K562 (cell line): ENCODE data around the gene KHDC1. TPM values are rescaled to one million over a fixed set of nuclear protein-coding genes. Genes with fewer than 3 reads are reported as not detected.
A peak's percentile ranks its signal among the peaks of the same experiment; 100 is the strongest.

ENCODE experiments used
- ATAC-seq: fragments of 200-7000 bp; cut with Tn5 transposase; 3 replicates; pipeline ENCODE4 v1.9.1; 2020; ENCODE audit warnings: moderate library complexity
- BruUV-seq: library from RNA; stranded (reverse); fragments of 400-500 nt; replicated peaks from 2 replicates; lab custom pipeline; 2021; lab: Mats Ljungman, UMichigan
- CTCF ChIA-PET: fragments of 300-600 bp; formaldehyde crosslinking; extraction: SDS; loops from one replicate; lab custom pipeline; 2021; ENCODE audit warnings: low intra/inter-chr PET ratio; lab: Yijun Ruan, JAX
- POLR2A ChIA-PET: fragments of 300-600, 350-650 bp; sonication (Branson Sonifier 250); formaldehyde crosslinking; extraction: SDS; loops from one replicate; lab custom pipeline; 2021; ENCODE audit warnings: antibody characterized with exemption, inconsistent platforms; lab: Yijun Ruan, JAX
- DNase-seq, 4 experiments: peaks; one replicate each; pipeline versions ENCODE4 v3.0.0 to v3.0.0-alpha.2; 2011 to 2018; ENCODE audit warnings: low spot score in 3 of 4, mixed read lengths in 3 of 4; ENCODE audit errors: extremely low read depth in 1 of 4
- FAIRE-seq: peaks from 2 replicates; lab custom pipeline; 2011; peaks lifted over from hg19 to GRCh38; lab: Jason Lieb, UNC
- H2AFZ ChIP-seq: 2 replicates; pipeline ENCODE4 v1.6.0; 2011; ENCODE audit warnings: low read depth, low read length, control low read depth, inconsistent platforms
- H3K27ac ChIP-seq: fragments of 200-600 bp; 3 replicates; pipeline ENCODE4 v1.8.0; 2011; ENCODE audit warnings: low read depth, mild to moderate bottlenecking, control low read depth, inconsistent platforms, low read length, moderate library complexity, mixed read lengths; ENCODE audit errors: extremely low read depth
- H3K27me3 ChIP-seq, 2 experiments: fragments of 300-600 bp in 1 of 2; 2 replicates in 1 of 2; 3 replicates in 1 of 2; pipeline versions ENCODE4 v1.6.0 to v1.8.0; 2011; ENCODE audit warnings: inconsistent platforms in 2 of 2, low read length in 2 of 2, mild to moderate bottlenecking in 1 of 2, mixed read lengths in 1 of 2, moderate library complexity in 1 of 2; ENCODE audit not compliant: control insufficient read depth in 2 of 2, insufficient read depth in 2 of 2
- H3K36me3 ChIP-seq: fragments of 300-600 bp; 3 replicates; pipeline ENCODE4 v1.8.0; 2011; ENCODE audit warnings: mild to moderate bottlenecking, low read length, inconsistent platforms; ENCODE audit not compliant: control insufficient read depth, insufficient read depth
- H3K4me1 ChIP-seq, 2 experiments: fragments of 200-600 bp in 1 of 2; replicated peaks in 1 of 2; 2 replicates in 1 of 2; 3 replicates in 1 of 2; pipeline versions ENCODE4 v1.5.1 to v1.8.0; 2011; ENCODE audit warnings: inconsistent platforms in 2 of 2, low read length in 2 of 2, mild to moderate bottlenecking in 1 of 2, mixed read lengths in 1 of 2, moderate library complexity in 1 of 2; ENCODE audit not compliant: control insufficient read depth in 2 of 2, insufficient read depth in 2 of 2
- H3K4me2 ChIP-seq: 2 replicates; pipeline ENCODE4 v1.6.1; 2011; ENCODE audit warnings: low read length, control low read depth, inconsistent platforms, mixed read lengths; ENCODE audit not compliant: insufficient read depth
- H3K4me3 ChIP-seq: fragments of 200-600 bp; sonication (generic), shearing (Covaris generic); 2 replicates; pipeline ENCODE4 v1.5.1; 2016; ENCODE audit warnings: control low read depth, inconsistent platforms
- H3K79me2 ChIP-seq: fragments of 200-600 bp; 3 replicates; pipeline ENCODE4 v1.8.0; 2011; ENCODE audit warnings: low read length, inconsistent platforms; ENCODE audit not compliant: control insufficient read depth, insufficient read depth
- H3K9ac ChIP-seq, 2 experiments: 2 replicates each; pipeline versions ENCODE4 v1.6.0 to v1.6.1; 2011; ENCODE audit warnings: low read depth in 2 of 2, low read length in 2 of 2, control low read depth in 1 of 2, inconsistent platforms in 1 of 2, mild to moderate bottlenecking in 1 of 2, mixed read lengths in 1 of 2; ENCODE audit not compliant: insufficient read depth in 1 of 2
- H3K9me1 ChIP-seq: one replicate; pipeline ENCODE4 v1.6.0; 2011; ENCODE audit warnings: inconsistent platforms, mild to moderate bottlenecking, low read length, moderate library complexity; ENCODE audit not compliant: control insufficient read depth, insufficient read depth
- H3K9me3 ChIP-seq: replicated peaks from 2 replicates; pipeline ENCODE4 v1.5.1; 2011; ENCODE audit warnings: low read depth, low read length, inconsistent platforms; ENCODE audit not compliant: control insufficient read depth, insufficient read depth
- H4K20me1 ChIP-seq: replicated peaks from 2 replicates; pipeline ENCODE4 v1.6.1; 2011; ENCODE audit warnings: low read length, inconsistent platforms, mixed read lengths; ENCODE audit not compliant: control insufficient read depth, insufficient read depth
- ARID1B ChIP-seq: fragments of 450-650 bp; IDR thresholded peaks from 2 replicates; pipeline ENCODE4 v1.6.1; 2016; ENCODE audit warnings: antibody characterized with exemption, mild to moderate bottlenecking, inconsistent platforms
- BRCA1 ChIP-seq, 2 experiments: fragments of 450-650 bp in 1 of 2; sonication (generic) in 1 of 2; formaldehyde crosslinking in 1 of 2; IDR thresholded peaks; 2 replicates each; pipeline versions ENCODE4 v1.5.0 to v1.6.1; 2017 to 2020; ENCODE audit warnings: mild to moderate bottlenecking in 1 of 2, missing genetic modification reagents in 1 of 2
- CEBPB ChIP-seq: fragments of 450-650 bp; IDR thresholded peaks from 2 replicates; pipeline ENCODE4 v1.6.1; 2016; ENCODE audit warnings: missing genetic modification characterization, missing compliant biosample characterization
- GMEB1 ChIP-seq: fragments of 250-450 bp; sonication (Bioruptor Pico); IDR thresholded peaks from 2 replicates; pipeline ENCODE4 v1.4.0; 2020; ENCODE audit warnings: mild to moderate bottlenecking
- MBD1 ChIP-seq: fragments of 250-450 bp; sonication (Bioruptor Pico); IDR thresholded peaks from 2 replicates; pipeline ENCODE4 v1.8.0; 2022; ENCODE audit warnings: inconsistent platforms
- RBM25 ChIP-seq: fragments of 200-400 bp; formaldehyde crosslinking; IDR thresholded peaks from 2 replicates; pipeline ENCODE4 v1.6.1; 2018; ENCODE audit warnings: low read length, low read depth, moderate library complexity; ENCODE audit not compliant: severe bottlenecking
- U2AF2 ChIP-seq: fragments of 200-400 bp; formaldehyde crosslinking; optimal IDR thresholded peaks from 2 replicates; pipeline ENCODE3; 2017; ENCODE audit warnings: low read depth, mild to moderate bottlenecking, low read length
- ZBTB1 ChIP-seq: sonication (generic); formaldehyde crosslinking; IDR thresholded peaks from 2 replicates; pipeline ENCODE4 v1.8.1; 2023; ENCODE audit warnings: missing genetic modification reagents, low read depth, mild to moderate bottlenecking, borderline replicate concordance
- ZC3H11A ChIP-seq: IDR thresholded peaks from 2 replicates; pipeline ENCODE4 v1.6.1; 2012; ENCODE audit warnings: low read depth, low read length, improper control_type of control experiment
- ZNF507 ChIP-seq: conservative IDR thresholded peaks from 2 replicates; pipeline ENCODE4 v1.6.1; 2017; ENCODE audit warnings: missing genetic modification characterization, missing compliant biosample characterization
- ZNF717 ChIP-seq: fragments of 250-450 bp; sonication (Bioruptor Pico); IDR thresholded peaks from 2 replicates; pipeline ENCODE4 v1.5.0; 2021
- ZNF77 ChIP-seq: fragments of 250-450 bp; sonication (Bioruptor Pico); IDR thresholded peaks from 2 replicates; pipeline ENCODE4 v1.5.0; 2020
- ZSCAN32 ChIP-seq: fragments of 450-650 bp; formaldehyde crosslinking; IDR thresholded peaks from 2 replicates; pipeline ENCODE4 v1.4.0; 2020; ENCODE audit warnings: mild to moderate bottlenecking, moderate library complexity
- WGBS: fragments of 100-300 bp; shearing (Covaris generic); methylation state at CpG from one replicate; pipeline ENCODE4 v1.1.6; 2016; ENCODE audit warnings: low coverage, mixed read lengths; ENCODE audit not compliant: insufficient coverage; ENCODE audit errors: missing lambda C conversion rate; 5-methylcytosine and 5-hydroxymethylcytosine counted together
- in situ Hi-C: fragments of 300-500 bp; cut with MboI; formaldehyde crosslinking; loops from 4 replicates; pipeline ENCODE4 v1.15.0; 2018; ENCODE audit warnings: inconsistent platforms, mixed read lengths
- intact Hi-C: fragments of 100-400 bp; cut with micrococcal nuclease; formaldehyde crosslinking; loops from 2 replicates; pipeline ENCODE4 v1.14.2; 2022
- polyA plus RNA-seq, 8 experiments: library from polyadenylated mRNA; depleted of rRNA in 4 of 8; stranded (reverse) in 5 of 8; unstranded in 3 of 8; fragments of >200 nt; fragmentation: Nextera tagmentation in 2 of 8; fragmentation: Illumina TruSeq in 1 of 8; extraction: Ambion mirVana in 2 of 8; extraction: Trizol in 1 of 8; gene quantifications; 2 replicates each; pipeline versions ENCODE4 v1.2.1 to v1.2.3, GENCODE V29; 2011 to 2014; ENCODE audit warnings: inconsistent platforms in 1 of 8, missing spikeins in 1 of 8
- total RNA-seq, 7 experiments: library from RNA; depleted of rRNA in 6 of 7; stranded (reverse); fragments of >200 nt in 6 of 7; fragmentation: Illumina TruSeq in 2 of 7; extraction: Trizol in 2 of 7; gene quantifications; 2 replicates each; pipeline versions ENCODE4 v1.2.1 to v1.2.3, GENCODE V29; 2011 to 2021; ENCODE audit warnings: low replicate concordance in 1 of 7
- TF ChIP-seq, protein P1 (sequence below): fragments of 250-450 bp; sonication (Bioruptor Pico); IDR thresholded peaks from 2 replicates; pipeline ENCODE4 v1.4.0; 2020; ENCODE audit warnings: mild to moderate bottlenecking, moderate library complexity
- TF ChIP-seq, protein P2 (sequence below): sonication (generic); formaldehyde crosslinking; IDR thresholded peaks from 2 replicates; pipeline ENCODE4 v1.8.0; 2023; ENCODE audit warnings: mild to moderate bottlenecking, missing genetic modification reagents

The KHDC1 gene
- total and polyA plus RNA-seq, 9 of the 15 experiments (the other 6 are each of a cell fraction or from before 2014, with no cell fraction given) = 2.5 to 19.5 (median 8.0) TPM

- H3K4me3 ChIP-seq = no peak overlapping the region
- no peaks in the 10 kb centered on the region for H3K4me1 ChIP-seq
- no peaks in the 10 kb centered on the region for H3K36me3 ChIP-seq
- FAIRE-seq (no peak), DNase-seq (no peak), ATAC-seq (no peak)
- 4% methylated on average over 2 of the region's 2 CpGs for WGBS
- H3K9ac ChIP-seq = no peak overlapping the region
- H3K9me1 ChIP-seq = no peaks in the 10 kb centered on the region
- no peak overlapping the region for H2AFZ ChIP-seq
- ChIA-PET CTCF (no interaction called here), POLR2A (no interaction called here)
- no peaks in the 10 kb centered on the region for H3K9me3 ChIP-seq
- H4K20me1 ChIP-seq = no peaks in the 10 kb centered on the region
- BruUV-seq = no TSS peak
- H3K27ac ChIP-seq = no peak overlapping the region
- intact Hi-C loops (no loop called here), in situ Hi-C loops (no loop called here)
- no peaks in the 10 kb centered on the region for H3K79me2 ChIP-seq
- H3K4me2 ChIP-seq = no peak overlapping the region
- peaks cover 0 to 7% of the 10 kb centered on the region in 2 experiments; a peak in 2 of 5 replicates for H3K27me3 ChIP-seq
- TF ChIP-seq GMEB1 (CRISPR knock-in tag) (no peak), ZNF717 (CRISPR knock-in tag) (no peak), ARID1B (no peak), RBM25 (peak; percentile 53), U2AF2 (no peak), ZSCAN32 (CRISPR knock-in tag) (no peak), ZNF77 (no peak), MBD1 (CRISPR knock-in tag) (no peak), ZNF507 (no peak), ZBTB1 (CRISPR knock-in tag) (no peak), CEBPB (no peak), BRCA1 (IDR thresholded peaks at IDR 0.05) (no peak), BRCA1 (CRISPR knock-in tag; IDR thresholded peaks at IDR 0.05) (no peak), ZC3H11A (no peak)
- TF ChIP-seq, protein P1, sequence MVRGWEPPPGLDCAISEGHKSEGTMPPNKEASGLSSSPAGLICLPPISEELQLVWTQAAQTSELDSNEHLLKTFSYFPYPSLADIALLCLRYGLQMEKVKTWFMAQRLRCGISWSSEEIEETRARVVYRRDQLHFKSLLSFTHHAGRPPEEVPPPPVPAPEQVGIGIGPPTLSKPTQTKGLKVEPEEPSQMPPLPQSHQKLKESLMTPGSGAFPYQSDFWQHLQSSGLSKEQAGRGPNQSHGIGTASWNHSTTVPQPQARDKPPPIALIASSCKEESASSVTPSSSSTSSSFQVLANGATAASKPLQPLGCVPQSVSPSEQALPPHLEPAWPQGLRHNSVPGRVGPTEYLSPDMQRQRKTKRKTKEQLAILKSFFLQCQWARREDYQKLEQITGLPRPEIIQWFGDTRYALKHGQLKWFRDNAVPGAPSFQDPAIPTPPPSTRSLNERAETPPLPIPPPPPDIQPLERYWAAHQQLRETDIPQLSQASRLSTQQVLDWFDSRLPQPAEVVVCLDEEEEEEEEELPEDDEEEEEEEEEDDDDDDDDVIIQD = no peak
- TF ChIP-seq, protein P2, sequence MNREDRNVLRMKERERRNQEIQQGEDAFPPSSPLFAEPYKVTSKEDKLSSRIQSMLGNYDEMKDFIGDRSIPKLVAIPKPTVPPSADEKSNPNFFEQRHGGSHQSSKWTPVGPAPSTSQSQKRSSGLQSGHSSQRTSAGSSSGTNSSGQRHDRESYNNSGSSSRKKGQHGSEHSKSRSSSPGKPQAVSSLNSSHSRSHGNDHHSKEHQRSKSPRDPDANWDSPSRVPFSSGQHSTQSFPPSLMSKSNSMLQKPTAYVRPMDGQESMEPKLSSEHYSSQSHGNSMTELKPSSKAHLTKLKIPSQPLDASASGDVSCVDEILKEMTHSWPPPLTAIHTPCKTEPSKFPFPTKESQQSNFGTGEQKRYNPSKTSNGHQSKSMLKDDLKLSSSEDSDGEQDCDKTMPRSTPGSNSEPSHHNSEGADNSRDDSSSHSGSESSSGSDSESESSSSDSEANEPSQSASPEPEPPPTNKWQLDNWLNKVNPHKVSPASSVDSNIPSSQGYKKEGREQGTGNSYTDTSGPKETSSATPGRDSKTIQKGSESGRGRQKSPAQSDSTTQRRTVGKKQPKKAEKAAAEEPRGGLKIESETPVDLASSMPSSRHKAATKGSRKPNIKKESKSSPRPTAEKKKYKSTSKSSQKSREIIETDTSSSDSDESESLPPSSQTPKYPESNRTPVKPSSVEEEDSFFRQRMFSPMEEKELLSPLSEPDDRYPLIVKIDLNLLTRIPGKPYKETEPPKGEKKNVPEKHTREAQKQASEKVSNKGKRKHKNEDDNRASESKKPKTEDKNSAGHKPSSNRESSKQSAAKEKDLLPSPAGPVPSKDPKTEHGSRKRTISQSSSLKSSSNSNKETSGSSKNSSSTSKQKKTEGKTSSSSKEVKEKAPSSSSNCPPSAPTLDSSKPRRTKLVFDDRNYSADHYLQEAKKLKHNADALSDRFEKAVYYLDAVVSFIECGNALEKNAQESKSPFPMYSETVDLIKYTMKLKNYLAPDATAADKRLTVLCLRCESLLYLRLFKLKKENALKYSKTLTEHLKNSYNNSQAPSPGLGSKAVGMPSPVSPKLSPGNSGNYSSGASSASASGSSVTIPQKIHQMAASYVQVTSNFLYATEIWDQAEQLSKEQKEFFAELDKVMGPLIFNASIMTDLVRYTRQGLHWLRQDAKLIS (CRISPR knock-in tag) = no peak
Observed at GRCh38 chr6:73216859-73217258, 46.1 kb downstream of the KHDC1 start.
